HCT116 (cell line): ENCODE data around the gene TFEB. TPM values are rescaled to one million over a fixed set of nuclear protein-coding genes. Genes with fewer than 3 reads are reported as not detected.

Source experiments
- ATAC-seq: fragments of 200-7000 bp; cut with Tn5 transposase; 2 replicates; pipeline ENCODE4 v1.9.1; 2020; ENCODE audit warnings: mild to moderate bottlenecking, moderate library complexity
- BruUV-seq: library from RNA; stranded (reverse); fragments of 400-500 nt; replicated peaks from 2 replicates; lab custom pipeline; 2021; lab: Mats Ljungman, UMichigan
- CTCF ChIA-PET: fragments of 300-600 bp; sonication (Branson Sonifier 250); formaldehyde crosslinking; loops from one replicate; lab custom pipeline; 2021; ENCODE audit warnings: antibody characterized with exemption; lab: Charles Lee
- POLR2A ChIA-PET: fragments of 300-600, 350-600 bp; sonication (Branson Sonifier 250); formaldehyde crosslinking; loops from one replicate; lab custom pipeline; 2021; ENCODE audit warnings: antibody characterized with exemption; lab: Charles Lee
- RAD21 ChIA-PET, 2 experiments: fragments of 300-600 bp; sonication (Branson Sonifier 250); formaldehyde crosslinking; loops; one replicate each; lab custom pipeline; 2023; ENCODE audit warnings: low total read pairs in 2 of 2; ENCODE audit not compliant: uncharacterized antibody in 2 of 2, unreplicated experiment in 2 of 2, low non-redundant PET in 1 of 2; lab: Charles Lee
- DNase-seq: peaks from one replicate; pipeline ENCODE4 v3.0.0-alpha.2; 2010; ENCODE audit warnings: low read depth, low spot score
- H2AFZ ChIP-seq: fragments of 200-600 bp; shearing (Covaris generic), sonication (generic); 2 replicates; pipeline ENCODE4 v1.6.1; 2017; ENCODE audit warnings: low read depth, mixed run types, mixed read lengths, antibody characterized with exemption, low read length; ENCODE audit not compliant: poor library complexity, severe bottlenecking
- H3K27ac ChIP-seq: 2 replicates; pipeline ENCODE4 v1.5.1; 2012; ENCODE audit warnings: low read depth, low read length
- H3K27me3 ChIP-seq: fragments of 200-600 bp; sonication (generic); 2 replicates; pipeline ENCODE4 v1.6.1; 2016; ENCODE audit warnings: mixed run types, low read length, mixed read lengths; ENCODE audit not compliant: insufficient read depth
- H3K36me3 ChIP-seq, 2 experiments: fragments of 200-500 bp in 1 of 2; fragments of 200-600 bp in 1 of 2; sonication (Bioruptor generic) in 1 of 2; sonication (generic) in 1 of 2; 2 replicates each; pipeline versions ENCODE4 v1.5.1 to v1.6.1; 2014 to 2016; ENCODE audit warnings: low read length in 2 of 2, inconsistent platforms in 1 of 2, mixed read lengths in 1 of 2, mixed run types in 1 of 2; ENCODE audit not compliant: insufficient read depth in 2 of 2, control insufficient read depth in 1 of 2
- H3K4me1 ChIP-seq, 2 experiments: fragments of 200-600 bp in 1 of 2; sonication (generic) in 1 of 2; 2 replicates each; pipeline versions ENCODE4 v1.5.1 to v1.6.1; 2012 to 2017; ENCODE audit warnings: low read length in 2 of 2, inconsistent platforms in 1 of 2, mild to moderate bottlenecking in 1 of 2, mixed read lengths in 1 of 2, mixed run types in 1 of 2, moderate library complexity in 1 of 2; ENCODE audit not compliant: insufficient read depth in 2 of 2, control insufficient read depth in 1 of 2
- H3K4me2 ChIP-seq: fragments of 200-600 bp; sonication (generic); 2 replicates; pipeline ENCODE4 v1.6.1; 2017; ENCODE audit warnings: mixed run types, low read length, mixed read lengths
- H3K4me3 ChIP-seq, 2 experiments: fragments of 200-600 bp in 1 of 2; sonication (generic) in 1 of 2; replicated peaks in 1 of 2; 2 replicates each; pipeline ENCODE4 v1.5.1; 2011 to 2016; ENCODE audit warnings: low read length in 2 of 2, control low read depth in 1 of 2, low read depth in 1 of 2, mild to moderate bottlenecking in 1 of 2, mixed read lengths in 1 of 2, mixed run types in 1 of 2
- H3K79me2 ChIP-seq: fragments of 200-600 bp; sonication (generic); 2 replicates; pipeline ENCODE4 v1.6.1; 2017; ENCODE audit warnings: mild to moderate bottlenecking, mixed run types, low read length, moderate library complexity, mixed read lengths; ENCODE audit not compliant: insufficient read depth
- H3K9ac ChIP-seq: fragments of 200-600 bp; sonication (generic); 2 replicates; pipeline ENCODE4 v1.6.1; 2016; ENCODE audit warnings: low read length, mixed read lengths
- H3K9me2 ChIP-seq: fragments of 200-600 bp; sonication (generic), shearing (Covaris generic); 2 replicates; pipeline ENCODE4 v1.6.1; 2017; ENCODE audit warnings: mixed run types, mild to moderate bottlenecking, moderate library complexity; ENCODE audit not compliant: insufficient read depth
- H3K9me3 ChIP-seq, 2 experiments: fragments of 200-500 bp in 1 of 2; fragments of 200-600 bp in 1 of 2; sonication (Bioruptor generic) in 1 of 2; sonication (generic) in 1 of 2; 2 replicates each; pipeline ENCODE4 v1.6.1; 2014 to 2017; ENCODE audit warnings: low read length in 2 of 2, mixed read lengths in 2 of 2, inconsistent platforms in 1 of 2, low read depth in 1 of 2, mild to moderate bottlenecking in 1 of 2, mixed run types in 1 of 2, moderate library complexity in 1 of 2; ENCODE audit not compliant: control insufficient read depth in 1 of 2, insufficient read depth in 1 of 2
- H4K20me1 ChIP-seq: fragments of 200-600 bp; sonication (generic), shearing (Covaris generic); 2 replicates; pipeline ENCODE4 v1.6.1; 2017; ENCODE audit warnings: mixed run types, mild to moderate bottlenecking, moderate library complexity; ENCODE audit not compliant: insufficient read depth
- ATF3 ChIP-seq: IDR thresholded peaks from 2 replicates; pipeline ENCODE4 v1.6.1; 2012
- CEBPB ChIP-seq: IDR thresholded peaks from 2 replicates; pipeline ENCODE4 v1.6.1; 2012; ENCODE audit warnings: low read depth
- CTCF ChIP-seq, 3 experiments: fragments of 200-600 bp in 1 of 3; sonication (generic) in 1 of 3; IDR thresholded peaks in 2 of 3; conservative IDR thresholded peaks in 1 of 3; 2 replicates each; pipeline ENCODE4 v1.5.1; 2012 to 2017; ENCODE audit warnings: low read depth in 2 of 3, low read length in 2 of 3, antibody characterized with exemption in 1 of 3, borderline replicate concordance in 1 of 3, control low read depth in 1 of 3, mild to moderate bottlenecking in 1 of 3, mixed read lengths in 1 of 3, mixed run types in 1 of 3, moderate library complexity in 1 of 3; ENCODE audit not compliant: insufficient read depth in 1 of 3
- EGR1 ChIP-seq: IDR thresholded peaks from 2 replicates; pipeline ENCODE4 v1.6.1; 2012; ENCODE audit warnings: low read depth
- ELF1 ChIP-seq: IDR thresholded peaks from 2 replicates; pipeline ENCODE4 v1.6.1; 2012; ENCODE audit warnings: low read depth, borderline replicate concordance
- EZH2 ChIP-seq: fragments of 200-600 bp; sonication (generic); IDR thresholded peaks from 2 replicates; pipeline ENCODE4 v1.6.1; 2017; ENCODE audit warnings: antibody characterized with exemption, mixed run types
- EZH2phosphoT487 ChIP-seq: fragments of 200-600 bp; IDR thresholded peaks from 2 replicates; pipeline ENCODE4 v1.6.1; 2018; ENCODE audit warnings: antibody characterized with exemption, borderline replicate concordance
- JUND ChIP-seq: IDR thresholded peaks from 2 replicates; pipeline ENCODE4 v1.6.1; 2012
- MAX ChIP-seq: IDR thresholded peaks from 2 replicates; pipeline ENCODE4 v1.6.1; 2012
- POLR2A ChIP-seq: IDR thresholded peaks from 2 replicates; pipeline ENCODE4 v1.7.0; 2011; ENCODE audit warnings: borderline replicate concordance; ENCODE audit not compliant: insufficient read depth, insufficient read length; ENCODE audit errors: extremely low read depth
- POLR2AphosphoS5 ChIP-seq: IDR thresholded peaks from 2 replicates; pipeline ENCODE4 v1.6.1; 2011; ENCODE audit warnings: mild to moderate bottlenecking, low read depth, low read length, moderate library complexity
- RAD21 ChIP-seq: IDR thresholded peaks from 2 replicates; pipeline ENCODE4 v1.6.1; 2012; ENCODE audit warnings: low read depth, mild to moderate bottlenecking
- REST ChIP-seq: IDR thresholded peaks from 2 replicates; pipeline ENCODE4 v1.6.1; 2012; ENCODE audit warnings: low read depth
- SP1 ChIP-seq: IDR thresholded peaks from 2 replicates; pipeline ENCODE4 v1.6.1; 2012; ENCODE audit warnings: low read depth
- SRF ChIP-seq: IDR thresholded peaks from 2 replicates; pipeline ENCODE4 v1.6.1; 2012; ENCODE audit warnings: low read depth
- TCF7L2 ChIP-seq: IDR thresholded peaks from 2 replicates; pipeline ENCODE4 v1.7.0; 2011; ENCODE audit warnings: borderline replicate concordance, inconsistent platforms; ENCODE audit not compliant: insufficient read depth, insufficient read length; ENCODE audit errors: extremely low read depth
- YY1 ChIP-seq: IDR thresholded peaks from 2 replicates; pipeline ENCODE4 v1.6.1; 2011; ENCODE audit warnings: low read length, low read depth, moderate library complexity, mild to moderate bottlenecking; ENCODE audit not compliant: insufficient replicate concordance; ENCODE audit errors: extremely low read depth
- ZBTB33 ChIP-seq: IDR thresholded peaks from 2 replicates; pipeline ENCODE4 v1.6.1; 2011; ENCODE audit warnings: mild to moderate bottlenecking, low read length, moderate library complexity; ENCODE audit not compliant: insufficient replicate concordance; ENCODE audit errors: extremely low read depth
- ZFX ChIP-seq: fragments of 450-650 bp; IDR thresholded peaks from 2 replicates; pipeline ENCODE4 v1.6.1; 2017
- ZNF274 ChIP-seq: fragments of 200-500 bp; sonication (Bioruptor generic); IDR thresholded peaks from 2 replicates; pipeline ENCODE4 v1.6.1; 2014; ENCODE audit warnings: mild to moderate bottlenecking, low read depth, low read length, inconsistent platforms
- intact Hi-C: fragments of 100-400 bp; cut with micrococcal nuclease; formaldehyde crosslinking; loops from 2 replicates; pipeline ENCODE4 v1.10.0; 2022
- total RNA-seq: library from RNA; stranded (reverse); gene quantifications from one replicate; pipeline ENCODE4 v1.2.1, GENCODE V29; 2021; ENCODE audit not compliant: unreplicated experiment

Gene TFEB
- total RNA-seq, 1 experiment from 2014 or later, result 4.8 TPM

DNA sequence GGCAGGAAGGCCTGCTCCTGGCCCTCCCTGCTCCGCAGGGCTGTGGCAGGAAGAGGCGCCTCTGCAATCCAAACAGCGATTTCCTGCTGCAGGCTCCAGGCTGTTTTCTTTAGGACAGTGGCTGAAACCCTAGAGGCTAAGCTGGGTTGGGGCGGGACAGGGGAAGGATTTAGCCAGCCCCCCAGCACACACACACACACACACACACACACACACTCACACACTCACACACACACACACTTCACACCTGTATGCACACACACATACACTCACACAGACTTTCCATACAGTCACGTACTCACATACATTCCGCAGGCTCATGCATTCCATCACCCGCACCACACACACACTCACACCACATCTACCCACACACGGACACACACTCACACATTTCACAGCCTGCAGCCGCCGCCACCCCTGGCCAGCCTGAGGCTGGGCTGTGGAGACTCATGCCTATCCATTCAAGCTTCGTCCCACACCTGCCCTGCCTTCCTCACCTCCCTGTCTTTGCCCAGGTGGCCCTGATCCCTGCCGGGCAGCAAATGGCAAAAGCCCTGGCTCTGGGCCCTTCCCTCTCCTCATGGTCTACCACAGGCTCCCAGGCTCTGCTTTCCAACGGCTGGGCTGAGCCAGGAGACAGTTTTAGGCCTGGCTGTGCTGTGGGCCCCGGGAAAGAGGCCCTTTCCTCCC, 79.3 kb downstream of the TFEB start:
- TF ChIP-seq ELF1 (no peak), POLR2AphosphoS5 (no peak), EGR1 (no peak), ATF3 (no peak), EZH2phosphoT487 (no peak), CTCF (IDR thresholded peaks at IDR 0.05 in 2 of 3, conservative IDR thresholded peaks at IDR 0.05 in 1 of 3; ENCODE audit: borderline replicate concordance in 1 of 3, insufficient read depth in 1 of 3, low read depth in 2 of 3, low read length in 2 of 3) (no peak), ZBTB33 (no peak), RAD21 (no peak), EZH2 (no peak), MAX (no peak), ZNF274 (no peak), REST (no peak), TCF7L2 (no peak), SP1 (no peak), POLR2A (no peak), YY1 (no peak), JUND (no peak), CEBPB (no peak), ZFX (no peak), SRF (no peak)
- TF ChIP-seq, all 23 proteins: peak for 0
- BruUV-seq, result no TSS peak
- H3K79me2 ChIP-seq, result no peaks in the 10 kb centered on the region
- no peaks in the 10 kb centered on the region for H3K4me1 ChIP-seq
- ATAC-seq (0 out of 2 replicates have a peak, but pooled peaks have one; percentile 15), DNase-seq (no peak)
- intact Hi-C loops, result no loop called here
- no peaks in the 10 kb centered on the region for H3K36me3 ChIP-seq
- H3K4me2 ChIP-seq, result no peak overlapping the region
- ChIA-PET CTCF (no interaction called here), POLR2A (no interaction called here), RAD21 (no interaction called here)
- H3K9ac ChIP-seq, result no peak overlapping the region
- no peak overlapping the region for H2AFZ ChIP-seq
- no peak overlapping the region for H3K27ac ChIP-seq
- H4K20me1 ChIP-seq, result no peaks in the 10 kb centered on the region
- no peaks in the 10 kb centered on the region for H3K27me3 ChIP-seq
- H3K9me3 ChIP-seq, result no peaks in the 10 kb centered on the region
- no peak overlapping the region for H3K4me3 ChIP-seq
- no peaks in the 10 kb centered on the region for H3K9me2 ChIP-seq
